Lung (tissue), 12 donors: ENCODE data around the gene GP5. TPM values are rescaled to one million over a fixed set of nuclear protein-coding genes. Genes with fewer than 3 reads are reported as not detected.

Experiments
- ATAC-seq: fragments of 200-7000 bp; cut with Tn5 transposase; one replicate; pipeline ENCODE4 v1.9.1; 2020; ENCODE audit warnings: moderate number of reproducible peaks; ENCODE audit not compliant: insufficient read depth, low FRiP score
- DNase-seq, 3 donors: peaks; one replicate each; pipeline ENCODE4 v3.0.0-alpha.2; 2013 to 2017
- H3K27ac ChIP-seq, 2 donors: one replicate each; pipeline ENCODE4 v1.5.1; 2013; ENCODE audit warnings: mild to moderate bottlenecking in 2 of 2, moderate library complexity in 2 of 2, control low read depth in 1 of 2, inconsistent platforms in 1 of 2, low read depth in 1 of 2, low read length in 1 of 2
- H3K27me3 ChIP-seq, 3 donors: one replicate each; pipeline ENCODE4 v1.5.1; 2013; ENCODE audit warnings: low read length in 2 of 3; ENCODE audit not compliant: control insufficient read depth in 3 of 3, insufficient read depth in 3 of 3
- H3K36me3 ChIP-seq, 4 donors: one replicate each; pipeline ENCODE4 v1.5.1; 2013; ENCODE audit warnings: low read length in 4 of 4, mild to moderate bottlenecking in 1 of 4, moderate library complexity in 1 of 4; ENCODE audit not compliant: control insufficient read depth in 4 of 4, insufficient read depth in 4 of 4
- H3K4me1 ChIP-seq, 5 donors: one replicate each; pipeline ENCODE4 v1.5.1; 2013; ENCODE audit warnings: low read length in 5 of 5, mild to moderate bottlenecking in 2 of 5, moderate library complexity in 1 of 5; ENCODE audit not compliant: control insufficient read depth in 5 of 5, insufficient read depth in 5 of 5
- H3K4me3 ChIP-seq: one replicate; pipeline ENCODE4 v1.5.1; 2013; ENCODE audit warnings: mild to moderate bottlenecking, control low read depth, moderate library complexity
- H3K9ac ChIP-seq, 2 donors: one replicate each; pipeline ENCODE4 v1.5.1; 2013; ENCODE audit warnings: low read length in 2 of 2, control low read depth in 1 of 2; ENCODE audit not compliant: insufficient read depth in 1 of 2
- H3K9me3 ChIP-seq, 4 donors: one replicate each; pipeline ENCODE4 v1.5.1; 2013; ENCODE audit warnings: low read length in 3 of 4, mild to moderate bottlenecking in 1 of 4, moderate library complexity in 1 of 4; ENCODE audit not compliant: control insufficient read depth in 4 of 4, insufficient read depth in 3 of 4
- WGBS, 2 donors: extraction: QIAGEN DNeasy Blood & Tissue Kit; methylation state at CpG; one replicate each; pipeline ENCODE4 v1.1.7; 2013; 5-methylcytosine and 5-hydroxymethylcytosine counted together
- polyA plus RNA-seq, 2 donors: library from polyadenylated mRNA; stranded (reverse); fragments of 200-250 nt; gene quantifications; one replicate each; pipeline ENCODE4 v1.2.1, GENCODE V29; 2013
- total RNA-seq, 2 donors: library from RNA; depleted of rRNA in 1 of 2; stranded (reverse); fragments of >200 nt in 1 of 2; gene quantifications; one replicate each; pipeline ENCODE4 v1.2.1, GENCODE V29; 2014 to 2021
- TF ChIP-seq, protein P1 (sequence below): IDR thresholded peaks from 2 replicates; pipeline ENCODE4 v1.5.1; 2012; ENCODE audit warnings: mild to moderate bottlenecking; ENCODE audit errors: control extremely low read depth, extremely low read depth
- donor health status: control.
- donor health status: control.
- donor health status: Bipolar disorder and iron deficiency.
- donor health status: healthy.
- donor health status: DM: yes; HTN: yes; CAD: no.

Gene GP5
- total and polyA plus RNA-seq, 4 donors: 0.06 to 1.1 (median 0.37) TPM

DNA sequence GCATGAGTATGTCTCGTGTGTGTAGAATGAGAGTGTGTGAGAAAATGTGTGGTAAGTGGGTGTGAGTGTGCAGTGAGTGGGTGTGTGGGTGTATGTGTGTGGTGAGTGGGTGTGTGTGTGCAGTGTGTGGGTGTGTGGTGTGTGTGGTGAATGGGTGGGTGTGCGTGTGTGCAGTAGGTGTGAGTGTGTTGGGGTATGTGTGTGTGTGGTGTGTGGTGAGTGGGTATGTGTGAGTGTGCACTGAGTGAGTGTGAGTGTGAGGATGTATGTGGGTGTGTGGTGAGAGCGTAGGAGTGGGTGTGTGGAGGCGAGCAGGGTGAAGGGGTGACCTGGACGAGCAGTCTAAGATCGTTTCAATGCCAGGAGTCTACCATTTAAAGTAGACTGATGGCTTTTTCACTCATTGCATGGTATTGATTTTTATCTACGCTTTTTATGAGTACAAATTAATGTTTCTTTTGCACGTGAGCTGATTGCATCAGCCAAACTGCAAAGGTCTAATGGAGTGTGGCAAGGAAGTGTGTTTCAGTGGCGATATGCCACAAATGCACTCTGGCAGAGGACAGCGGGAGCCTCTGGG lies 46.3 kb downstream of the GP5 start:
- 86 to 89% methylated on average over 10 of the region's 10 CpGs for WGBS, 2 donors
- H3K9me3 ChIP-seq: peaks cover 0 to 2% (median 0%) of the 10 kb centered on the region in 4 donors
- DNase-seq: no peak
- TF ChIP-seq, protein P1, sequence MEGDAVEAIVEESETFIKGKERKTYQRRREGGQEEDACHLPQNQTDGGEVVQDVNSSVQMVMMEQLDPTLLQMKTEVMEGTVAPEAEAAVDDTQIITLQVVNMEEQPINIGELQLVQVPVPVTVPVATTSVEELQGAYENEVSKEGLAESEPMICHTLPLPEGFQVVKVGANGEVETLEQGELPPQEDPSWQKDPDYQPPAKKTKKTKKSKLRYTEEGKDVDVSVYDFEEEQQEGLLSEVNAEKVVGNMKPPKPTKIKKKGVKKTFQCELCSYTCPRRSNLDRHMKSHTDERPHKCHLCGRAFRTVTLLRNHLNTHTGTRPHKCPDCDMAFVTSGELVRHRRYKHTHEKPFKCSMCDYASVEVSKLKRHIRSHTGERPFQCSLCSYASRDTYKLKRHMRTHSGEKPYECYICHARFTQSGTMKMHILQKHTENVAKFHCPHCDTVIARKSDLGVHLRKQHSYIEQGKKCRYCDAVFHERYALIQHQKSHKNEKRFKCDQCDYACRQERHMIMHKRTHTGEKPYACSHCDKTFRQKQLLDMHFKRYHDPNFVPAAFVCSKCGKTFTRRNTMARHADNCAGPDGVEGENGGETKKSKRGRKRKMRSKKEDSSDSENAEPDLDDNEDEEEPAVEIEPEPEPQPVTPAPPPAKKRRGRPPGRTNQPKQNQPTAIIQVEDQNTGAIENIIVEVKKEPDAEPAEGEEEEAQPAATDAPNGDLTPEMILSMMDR: no peak
- H3K4me1 ChIP-seq: peaks cover 0 to 5% (median 0%) of the 10 kb centered on the region in 5 donors
- H3K27me3 ChIP-seq: no peaks in the 10 kb centered on the region
- no peak overlapping the region for H3K27ac ChIP-seq
- no peak for ATAC-seq
- no peak overlapping the region for H3K9ac ChIP-seq
- H3K36me3 ChIP-seq: no peaks in the 10 kb centered on the region
- H3K4me3 ChIP-seq: no peak overlapping the region

DNA sequence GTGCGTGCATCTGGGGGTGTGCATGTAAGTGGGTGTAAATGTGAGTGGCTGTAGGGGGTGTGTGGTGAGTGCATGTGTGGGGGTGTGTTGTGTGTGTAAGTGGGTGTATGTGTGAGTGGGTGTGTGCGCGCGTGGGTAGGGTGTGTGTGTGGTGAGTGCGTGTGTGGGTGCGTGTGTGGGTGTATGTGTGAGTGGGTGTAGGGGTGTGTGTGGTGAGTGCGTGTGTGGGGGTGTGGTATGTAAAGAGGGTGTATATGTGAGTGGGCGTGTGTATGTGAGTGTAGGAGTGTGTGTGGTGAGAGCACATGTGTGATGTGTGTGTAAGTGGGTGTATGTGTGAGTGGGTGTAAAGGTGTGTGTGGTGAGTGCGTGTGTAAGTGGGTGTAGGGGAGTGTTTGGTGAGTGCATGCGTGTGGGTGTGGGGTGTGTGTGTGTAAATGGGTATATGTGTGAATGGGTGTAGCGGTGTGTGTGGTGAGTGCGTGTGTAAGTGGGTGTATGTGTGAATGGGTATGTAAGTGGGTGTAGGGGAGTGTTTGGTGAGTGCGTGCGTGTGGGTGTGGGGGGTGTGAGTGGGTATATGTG lies 47.0 kb downstream of the GP5 start:
- no peak for DNase-seq
- Histone ChIP-seq H3K36me3 (no peaks in the 10 kb centered on the region), H3K9ac (no peak overlapping the region), H3K4me1 (peaks cover 0 to 5% (median 0%) of the 10 kb centered on the region in 5 donors), H3K27ac (no peak overlapping the region), H3K4me3 (no peak overlapping the region), H3K27me3 (no peaks in the 10 kb centered on the region), H3K9me3 (peaks cover 0 to 2% (median 0%) of the 10 kb centered on the region in 4 donors)
- TF ChIP-seq, protein P1: no peak
- ATAC-seq: no peak
- 90 to 96% methylated on average over 14 of the region's 14 CpGs for WGBS, 2 donors

DNA sequence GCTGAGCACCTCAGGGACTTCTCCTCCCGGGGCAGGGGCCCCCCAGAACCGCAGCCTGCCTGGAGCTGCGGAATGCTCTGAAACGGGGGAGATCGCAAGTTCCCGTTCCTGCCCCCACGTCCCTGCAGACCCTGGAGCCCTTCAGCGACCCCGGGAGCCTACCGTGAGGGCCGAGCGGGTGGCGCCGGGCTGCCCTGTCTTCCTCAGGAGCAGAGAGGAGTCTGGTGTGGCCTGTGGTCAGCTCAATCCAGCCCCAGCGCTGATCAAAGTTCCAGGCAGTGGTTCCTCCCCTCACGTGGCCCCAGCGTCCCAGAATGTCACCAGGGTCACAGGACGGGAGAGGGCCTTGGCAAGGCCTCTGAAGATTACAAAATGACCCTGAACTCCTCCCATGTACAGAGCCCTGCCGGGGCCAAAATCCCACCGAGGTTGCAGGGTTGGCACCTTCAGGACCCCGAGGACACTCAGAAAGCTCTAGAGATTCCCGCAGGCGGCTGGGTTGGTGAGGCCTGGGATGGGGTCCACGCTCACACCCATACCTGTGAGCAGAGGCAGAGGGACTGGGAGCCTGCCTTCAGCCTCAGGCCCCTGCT lies 47.9 kb downstream of the GP5 start, which contains the start of gene CPN2:
Gene CPN2, minus strand, starts transcription at position 249 of the 593 bp plus-strand sequence. CDS start 8,626 bp downstream, outside the sequence.
- Histone ChIP-seq H3K27ac (no peak within 1 kb of the TSS), H3K4me1 (peaks cover 0 to 5% (median 0%) of the 10 kb centered on the region in 5 donors), H3K9me3 (peaks cover 0 to 2% (median 0%) of the 10 kb centered on the region in 4 donors), H3K36me3 (no peaks in the 10 kb centered on the region), H3K27me3 (no peaks in the 10 kb centered on the region), H3K4me3 (no peak within 1 kb of the TSS), H3K9ac (no peak within 1 kb of the TSS)
- TF ChIP-seq, protein P1: no peak
- WGBS, 2 donors: 90 to 93% methylated on average over 24 of the region's 24 CpGs
- DNase-seq (no peak), ATAC-seq (no peak)
